H1 (cell line): ENCODE data around the gene SNCAIP. TPM values are rescaled to one million over a fixed set of nuclear protein-coding genes. Genes with fewer than 3 reads are reported as not detected.

ENCODE experiments used
- CTCF ChIA-PET: fragments of 300-600 bp; sonication (Branson Sonifier 250); formaldehyde crosslinking; loops from one replicate; lab custom pipeline; 2021; ENCODE audit not compliant: partially characterized antibody; lab: Charles Lee
- POLR2A ChIA-PET: fragments of 300-600 bp; sonication (Branson Sonifier 250); formaldehyde crosslinking; loops from one replicate; lab custom pipeline; 2021; ENCODE audit warnings: inconsistent platforms; ENCODE audit not compliant: partially characterized antibody; lab: Charles Lee
- DNase-seq, 2 experiments: peaks; one replicate each; pipeline versions ENCODE4 v3.0.0 to v3.0.0-alpha.2; 2010 to 2022; ENCODE audit warnings: low spot score in 2 of 2, low read depth in 1 of 2, mixed read lengths in 1 of 2
- FAIRE-seq: peaks from 2 replicates; lab custom pipeline; 2011; peaks lifted over from hg19 to GRCh38; lab: Jason Lieb, UNC
- H2AFZ ChIP-seq: 2 replicates; pipeline ENCODE4 v1.8.1; 2012; ENCODE audit warnings: low read length, inconsistent platforms
- H2AK5ac ChIP-seq: 2 replicates; pipeline ENCODE4 v1.6.1; 2013; ENCODE audit warnings: low read depth, low read length
- H2BK120ac ChIP-seq: replicated peaks from 2 replicates; pipeline ENCODE3; 2013; ENCODE audit warnings: low read depth, low read length, inconsistent platforms
- H2BK12ac ChIP-seq: 2 replicates; pipeline ENCODE4 v1.6.1; 2013; ENCODE audit warnings: low read depth, low read length
- H2BK15ac ChIP-seq: 2 replicates; pipeline ENCODE4 v1.6.1; 2013; ENCODE audit warnings: low read length
- H2BK20ac ChIP-seq: 2 replicates; pipeline ENCODE4 v1.6.1; 2013; ENCODE audit warnings: low read length
- H2BK5ac ChIP-seq: 2 replicates; pipeline ENCODE4 v1.6.1; 2013; ENCODE audit warnings: low read depth, low read length
- H3K14ac ChIP-seq: 2 replicates; pipeline ENCODE4 v1.6.1; 2013; ENCODE audit warnings: inconsistent platforms; ENCODE audit not compliant: insufficient read length
- H3K18ac ChIP-seq: 2 replicates; pipeline ENCODE4 v1.6.1; 2013; ENCODE audit warnings: low read length; ENCODE audit errors: extremely low read depth
- H3K23ac ChIP-seq: 2 replicates; pipeline ENCODE4 v1.6.1; 2013; ENCODE audit warnings: inconsistent platforms; ENCODE audit not compliant: insufficient read length
- H3K23me2 ChIP-seq: 2 replicates; pipeline ENCODE4 v1.6.1; 2013; ENCODE audit warnings: low read depth, low read length
- H3K27ac ChIP-seq: 2 replicates; pipeline ENCODE4 v1.6.1; 2011; ENCODE audit warnings: low read depth, low read length, inconsistent platforms
- H3K27me3 ChIP-seq, 4 experiments: replicated peaks in 1 of 4; 1 replicate in 1 of 4; 2 replicates in 3 of 4; pipeline versions ENCODE4 v1.6.1 to v1.8.1; 2011 to 2013; ENCODE audit warnings: low read length in 3 of 4, mild to moderate bottlenecking in 3 of 4, inconsistent platforms in 2 of 4, mixed read lengths in 2 of 4, moderate library complexity in 1 of 4; ENCODE audit not compliant: control insufficient read depth in 3 of 4, insufficient read depth in 3 of 4; ENCODE audit errors: extremely low read depth in 1 of 4
- H3K36me3 ChIP-seq, 4 experiments: 2 replicates each; pipeline versions ENCODE4 v1.6.1 to v1.8.1; 2011 to 2013; ENCODE audit warnings: mild to moderate bottlenecking in 4 of 4, low read length in 3 of 4, moderate library complexity in 2 of 4, control low read depth in 1 of 4, inconsistent platforms in 1 of 4; ENCODE audit not compliant: insufficient read depth in 4 of 4, control insufficient read depth in 2 of 4
- H3K4ac ChIP-seq: replicated peaks from 2 replicates; pipeline ENCODE3; 2013; ENCODE audit warnings: low read length, low read depth, mixed read lengths, inconsistent platforms; ENCODE audit not compliant: insufficient read length
- H3K4me1 ChIP-seq, 4 experiments: replicated peaks in 1 of 4; 1 replicate in 1 of 4; 2 replicates in 3 of 4; pipeline versions ENCODE4 v1.6.1 to v1.8.1; 2011 to 2013; ENCODE audit warnings: low read length in 3 of 4, inconsistent platforms in 2 of 4, mixed read lengths in 1 of 4; ENCODE audit not compliant: insufficient read depth in 4 of 4, control insufficient read depth in 3 of 4
- H3K4me2 ChIP-seq, 2 experiments: 2 replicates each; pipeline versions ENCODE4 v1.6.1 to v1.8.1; 2011 to 2013; ENCODE audit warnings: low read depth in 2 of 2, low read length in 2 of 2, control low read depth in 1 of 2, inconsistent platforms in 1 of 2, mild to moderate bottlenecking in 1 of 2; ENCODE audit not compliant: insufficient read depth in 1 of 2
- H3K4me3 ChIP-seq, 4 experiments: fragments of 200-600, 300-600 bp in 1 of 4; sonication (generic), shearing (Covaris generic), sonication (Bioruptor Twin) in 1 of 4; 2 replicates each; pipeline versions ENCODE4 v1.5.1 to v1.8.1; 2011 to 2016; ENCODE audit warnings: low read length in 4 of 4, low read depth in 3 of 4, control low read depth in 2 of 4, inconsistent platforms in 2 of 4, mild to moderate bottlenecking in 2 of 4, mixed read lengths in 1 of 4, moderate library complexity in 1 of 4; ENCODE audit not compliant: insufficient read depth in 2 of 4; ENCODE audit errors: extremely low read depth in 1 of 4
- H3K56ac ChIP-seq: replicated peaks from 2 replicates; pipeline ENCODE3; 2013; ENCODE audit warnings: low read depth, mild to moderate bottlenecking, mixed read lengths, low read length, inconsistent platforms; ENCODE audit not compliant: insufficient read length
- H3K79me1 ChIP-seq: 2 replicates; pipeline ENCODE4 v1.6.1; 2013; ENCODE audit warnings: low read depth, low read length, control low read depth
- H3K79me2 ChIP-seq, 2 experiments: 2 replicates each; pipeline versions ENCODE4 v1.6.1 to v1.8.1; 2012 to 2013; ENCODE audit warnings: low read length in 2 of 2, mild to moderate bottlenecking in 2 of 2, inconsistent platforms in 1 of 2; ENCODE audit not compliant: insufficient read depth in 2 of 2, control insufficient read depth in 1 of 2
- H3K9ac ChIP-seq, 4 experiments: replicated peaks in 1 of 4; 1 replicate in 1 of 4; 2 replicates in 3 of 4; pipeline versions ENCODE4 v1.6.1 to v1.8.1; 2011 to 2013; ENCODE audit warnings: low read depth in 3 of 4, low read length in 3 of 4, control low read depth in 2 of 4, mild to moderate bottlenecking in 2 of 4, moderate library complexity in 2 of 4, inconsistent platforms in 1 of 4; ENCODE audit errors: extremely low read depth in 1 of 4
- H3K9me3 ChIP-seq, 2 experiments: 2 replicates each; pipeline versions ENCODE4 v1.6.1 to v1.8.1; 2012 to 2013; ENCODE audit warnings: mild to moderate bottlenecking in 2 of 2, moderate library complexity in 2 of 2, control low read depth in 1 of 2, inconsistent platforms in 1 of 2, low read depth in 1 of 2, low read length in 1 of 2, mixed read lengths in 1 of 2; ENCODE audit not compliant: insufficient read depth in 2 of 2
- H4K20me1 ChIP-seq, 2 experiments: replicated peaks in 1 of 2; 2 replicates each; pipeline versions ENCODE3 to v1.8.1; 2011 to 2013; ENCODE audit warnings: inconsistent platforms in 2 of 2, low read length in 2 of 2, mild to moderate bottlenecking in 1 of 2; ENCODE audit not compliant: insufficient read depth in 2 of 2, control insufficient read depth in 1 of 2
- H4K5ac ChIP-seq: 2 replicates; pipeline ENCODE4 v1.6.1; 2013; ENCODE audit warnings: low read length, low read depth, mixed read lengths, inconsistent platforms; ENCODE audit not compliant: insufficient read length
- H4K8ac ChIP-seq: 2 replicates; pipeline ENCODE4 v1.8.0; 2013; ENCODE audit warnings: mild to moderate bottlenecking, moderate library complexity, low read length, inconsistent platforms; ENCODE audit not compliant: insufficient read depth; ENCODE audit errors: extremely low read depth
- H4K91ac ChIP-seq: replicated peaks from 2 replicates; pipeline ENCODE3; 2013; ENCODE audit warnings: low read length, mixed read lengths, inconsistent platforms; ENCODE audit not compliant: insufficient read length
- FOSL1 ChIP-seq: IDR thresholded peaks from 2 replicates; pipeline ENCODE4 v1.6.1; 2011; ENCODE audit warnings: mild to moderate bottlenecking, low read depth, low read length, moderate library complexity; ENCODE audit not compliant: insufficient read depth
- HDAC2 ChIP-seq, 2 experiments: fragments of 300-600 bp in 1 of 2; sonication (generic) in 1 of 2; IDR thresholded peaks; 2 replicates each; pipeline ENCODE4 v1.6.1; 2011 to 2012; ENCODE audit warnings: low read depth in 2 of 2, low read length in 2 of 2, mild to moderate bottlenecking in 2 of 2, moderate library complexity in 2 of 2, borderline replicate concordance in 1 of 2, inconsistent platforms in 1 of 2
- PHF8 ChIP-seq: fragments of 200-600 bp; sonication (generic); conservative IDR thresholded peaks from 2 replicates; pipeline ENCODE4 v1.7.1; 2012; ENCODE audit warnings: low read depth, mild to moderate bottlenecking, inconsistent platforms, low read length, moderate library complexity
- POU5F1 ChIP-seq: IDR thresholded peaks from 2 replicates; pipeline ENCODE4 v1.6.1; 2011; ENCODE audit warnings: low read depth, mild to moderate bottlenecking, low read length, moderate library complexity
- RAD21 ChIP-seq, 2 experiments: IDR thresholded peaks in 1 of 2; conservative IDR thresholded peaks in 1 of 2; 2 replicates each; pipeline ENCODE4 v1.6.1; 2011; ENCODE audit warnings: low read depth in 2 of 2, low read length in 2 of 2, improper control_type of control experiment in 1 of 2, inconsistent platforms in 1 of 2, mild to moderate bottlenecking in 1 of 2, moderate library complexity in 1 of 2
- SAP30 ChIP-seq: fragments of 300-600 bp; sonication (generic); IDR thresholded peaks from 2 replicates; pipeline ENCODE4 v1.7.1; 2012; ENCODE audit warnings: low read length, moderate library complexity, mild to moderate bottlenecking, inconsistent platforms; ENCODE audit not compliant: insufficient read depth, insufficient replicate concordance
- TEAD4 ChIP-seq: IDR thresholded peaks from 2 replicates; pipeline ENCODE4 v1.6.1; 2012; ENCODE audit warnings: low read depth, low read length, inconsistent platforms, mixed read lengths
- YY1 ChIP-seq: IDR thresholded peaks from 2 replicates; pipeline ENCODE4 v1.6.1; 2011; ENCODE audit warnings: low read depth, mild to moderate bottlenecking, low read length
- WGBS, 2 experiments: shearing (Covaris generic) in 1 of 2; methylation state at CpG; one replicate each; pipeline versions ENCODE4 v1.1.6 to v1.1.7; 2013 to 2015; ENCODE audit warnings: low lambda C conversion rate in 2 of 2, mixed read lengths in 2 of 2, inconsistent platforms in 1 of 2, low coverage in 1 of 2, missing lambda C conversion rate in 1 of 2; ENCODE audit not compliant: insufficient replicate concordance in 2 of 2, insufficient coverage in 1 of 2, insufficient read length in 1 of 2; ENCODE audit errors: extremely low coverage in 1 of 2, missing lambda C conversion rate in 1 of 2; 5-methylcytosine and 5-hydroxymethylcytosine counted together
- polyA plus RNA-seq, 7 experiments: library from polyadenylated mRNA; depleted of rRNA in 3 of 7; stranded (reverse) in 5 of 7; unstranded in 2 of 7; fragments of >200 nt in 5 of 7; fragments of 200-250 nt in 2 of 7; gene quantifications; 1 replicate in 5 of 7; 2 replicates in 1 of 7; 4 replicates in 1 of 7; pipeline versions ENCODE4 v1.2.1 to v1.2.3, GENCODE V29; 2011 to 2013; ENCODE audit warnings: missing spikeins in 2 of 7, mixed read lengths in 2 of 7
- total RNA-seq: library from RNA; stranded (reverse); fragmentation: NEBNext Ultra II Directional; extraction: Animal tissue kit (Norgen Biotek cat#: 25700); gene quantifications from 2 replicates; pipeline ENCODE4 v1.2.1, GENCODE V29; 2021

The SNCAIP gene
- total and polyA plus RNA-seq, 2 of the 8 experiments (the other 6 are each of a cell fraction or from before 2014, with no cell fraction given): 3.9 to 9.0 TPM

- Histone ChIP-seq H3K4ac (peak overlapping the region; percentile 64), H3K79me1 (no peaks in the 10 kb centered on the region), H3K4me2 (no peak overlapping the region), H4K5ac (no peak overlapping the region), H3K4me3 (no peak overlapping the region), H3K23ac (no peak overlapping the region), H2AK5ac (no peak overlapping the region), H3K79me2 (no peaks in the 10 kb centered on the region), H2AFZ (no peak overlapping the region), H3K14ac (no peak overlapping the region), H3K27me3 (no peaks in the 10 kb centered on the region), H4K20me1 (no peaks in the 10 kb centered on the region), H2BK12ac (no peak overlapping the region), H2BK120ac (no peak overlapping the region), H3K27ac (no peak overlapping the region), H2BK5ac (no peak overlapping the region), H3K23me2 (no peaks in the 10 kb centered on the region), H3K18ac (0 out of 2 replicates have a peak overlapping the region, but pooled peaks have one; percentile 4), H2BK15ac (no peak overlapping the region), H3K56ac (no peak overlapping the region), H3K36me3 (no peaks in the 10 kb centered on the region; a peak in 1 of 8 replicates), H4K8ac (no peak overlapping the region), H3K9me3 (no peaks in the 10 kb centered on the region), H2BK20ac (peak overlapping the region; percentile 56; the same call in 1 of the 2 replicates), H3K9ac (no peak overlapping the region), H4K91ac (no peak overlapping the region), H3K4me1 (peaks cover 2 to 20% (median 15%) of the 10 kb centered on the region in 4 experiments; a peak in 6 of 7 replicates)
- 94% methylated on average over 3 of the region's 3 CpGs; no CpG with 5 or more reads in 1 of the 2 experiments for WGBS, 2 experiments
- FAIRE-seq: no peak
- ChIA-PET CTCF (no interaction called here), POLR2A (no interaction called here)
- DNase-seq: no peak
- no peak for TF ChIP-seq SAP30
- no peak for TF ChIP-seq HDAC2 (IDR thresholded peaks at IDR 0.05; ENCODE audit: borderline replicate concordance in 1 of 2, low read depth in 2 of 2, low read length in 2 of 2)
- no peak for TF ChIP-seq YY1
- no peak for TF ChIP-seq POU5F1
- no peak for TF ChIP-seq RAD21 (IDR thresholded peaks at IDR 0.05 in 1 of 2, conservative IDR thresholded peaks at IDR 0.05 in 1 of 2; ENCODE audit: low read depth in 2 of 2, low read length in 2 of 2)
- TF ChIP-seq TEAD4: no peak
- no peak for TF ChIP-seq FOSL1
- TF ChIP-seq PHF8: no peak
Observed at GRCh38 chr5:122355324-122355723, 43.3 kb downstream of the SNCAIP start.
